Parathyroid adenoma (tissue), 2 donors: ENCODE results near the gene SPATA13.

Experiments used
- H2AFZ ChIP-seq: fragments of 300-600 bp; sonication (generic); one replicate; pipeline ENCODE4 v1.7.0; 2017; ENCODE audit warnings: antibody characterized with exemption, mild to moderate bottlenecking
- H3K27ac ChIP-seq: fragments of 300-600 bp; sonication (generic); one replicate; pipeline ENCODE4 v1.7.0; 2017
- H3K27me3 ChIP-seq: fragments of 300-600 bp; sonication (generic); one replicate; pipeline ENCODE4 v1.7.0; 2017; ENCODE audit warnings: low read length; ENCODE audit not compliant: control insufficient read depth, insufficient read depth
- H3K36me3 ChIP-seq: fragments of 300-600 bp; sonication (generic); one replicate; pipeline ENCODE4 v1.7.0; 2017; ENCODE audit warnings: low read length; ENCODE audit not compliant: control insufficient read depth, insufficient read depth
- H3K4me1 ChIP-seq: fragments of 300-600 bp; sonication (generic); one replicate; pipeline ENCODE4 v1.7.0; 2017; ENCODE audit warnings: control low read depth
- H3K4me2 ChIP-seq: fragments of 300-600 bp; sonication (generic); one replicate; pipeline ENCODE4 v1.7.0; 2017; ENCODE audit warnings: low read length
- H3K4me3 ChIP-seq: fragments of 300-600 bp; sonication (generic); one replicate; pipeline ENCODE4 v1.7.0; 2017; ENCODE audit warnings: low read depth, low read length
- H3K79me2 ChIP-seq: fragments of 300-600 bp; sonication (generic); one replicate; pipeline ENCODE4 v1.7.0; 2017; ENCODE audit warnings: control low read depth
- H3K9ac ChIP-seq: fragments of 300-600 bp; sonication (generic); one replicate; pipeline ENCODE4 v1.7.0; 2017; ENCODE audit warnings: mild to moderate bottlenecking
- H3K9me3 ChIP-seq: fragments of 300-600 bp; sonication (generic); one replicate; pipeline ENCODE4 v1.7.0; 2017; ENCODE audit warnings: low read length; ENCODE audit not compliant: control insufficient read depth
- CTCF ChIP-seq: fragments of 300-600 bp; sonication (generic); IDR thresholded peaks from one replicate; pipeline ENCODE4 v1.7.0; 2017; ENCODE audit warnings: antibody characterized with exemption, mild to moderate bottlenecking
- donor health status: primary hyperparathyroidism.

Gene SPATA13

GRCh38 chr13:24271231-24271600 is 110.7 kb downstream of the SPATA13 start:
- Histone ChIP-seq H3K9me3 (no peaks in the 10 kb centered on the region), H3K4me2 (peak overlapping the region; percentile 40), H2AFZ (peak overlapping the region; percentile 79), H3K36me3 (no peaks in the 10 kb centered on the region), H3K79me2 (no peaks in the 10 kb centered on the region), H3K4me3 (peak overlapping the region; percentile 25), H3K4me1 (peaks cover 22% of the 10 kb centered on the region), H3K9ac (peak overlapping the region; percentile 19), H3K27ac (peak overlapping the region; percentile 96), H3K27me3 (no peaks in the 10 kb centered on the region)
- no peak for TF ChIP-seq CTCF

GRCh38 chr13:24271601-24272451 is 111.3 kb downstream of the SPATA13 start:
- H3K4me2 ChIP-seq: peak overlapping the region; percentile 40
- peak overlapping the region; percentile 28 for H3K9ac ChIP-seq
- peaks cover 22% of the 10 kb centered on the region for H3K4me1 ChIP-seq
- TF ChIP-seq CTCF: no peak
- peak overlapping the region; percentile 96 for H3K27ac ChIP-seq
- H3K27me3 ChIP-seq: no peaks in the 10 kb centered on the region
- no peaks in the 10 kb centered on the region for H3K9me3 ChIP-seq
- no peaks in the 10 kb centered on the region for H3K79me2 ChIP-seq
- peak overlapping the region; percentile 25 for H3K4me3 ChIP-seq
- no peaks in the 10 kb centered on the region for H3K36me3 ChIP-seq
- H2AFZ ChIP-seq: peak overlapping the region; percentile 79

- Histone ChIP-seq H3K27me3 (no peaks in the 10 kb centered on the region), H3K4me3 (peak overlapping the region; percentile 25), H3K4me2 (peak overlapping the region; percentile 40), H3K27ac (peak overlapping the region; percentile 96), H2AFZ (peak overlapping the region; percentile 79), H3K9ac (peak overlapping the region; percentile 28), H3K4me1 (peaks cover 22% of the 10 kb centered on the region), H3K79me2 (peaks cover 2% of the 10 kb centered on the region), H3K9me3 (no peaks in the 10 kb centered on the region), H3K36me3 (no peaks in the 10 kb centered on the region)
- no peak for TF ChIP-seq CTCF
Observed at GRCh38 chr13:24272452-24273161, 112.1 kb downstream of the SPATA13 start.

- H3K4me1 ChIP-seq: peaks cover 22% of the 10 kb centered on the region
- H3K9me3 ChIP-seq: no peaks in the 10 kb centered on the region
- no peak for TF ChIP-seq CTCF
- no peak overlapping the region for H3K27ac ChIP-seq
- no peak overlapping the region for H3K4me2 ChIP-seq
- H2AFZ ChIP-seq: no peak overlapping the region
- H3K36me3 ChIP-seq: no peaks in the 10 kb centered on the region
- no peak overlapping the region for H3K9ac ChIP-seq
- no peaks in the 10 kb centered on the region for H3K27me3 ChIP-seq
- peaks cover 4% of the 10 kb centered on the region for H3K79me2 ChIP-seq
- H3K4me3 ChIP-seq: no peak overlapping the region
Observed at GRCh38 chr13:24273926-24274325, 113.4 kb downstream of the SPATA13 start.
